Heart right ventricle (tissue), 16 donors: ENCODE results near the gene SSH2. TPM values are rescaled to one million over a fixed set of nuclear protein-coding genes. Genes with fewer than 3 reads are reported as not detected.

Experiments used
- ATAC-seq, 8 donors: fragments of 200-7000 bp; cut with Tn5 transposase; one replicate each; pipeline ENCODE4 v1.9.1; 2020; ENCODE audit warnings: mild to moderate bottlenecking in 8 of 8, moderate library complexity in 8 of 8, moderate number of reproducible peaks in 1 of 8
- DNase-seq, 2 donors: peaks; one replicate each; pipeline ENCODE4 v3.0.0-alpha.2; 2020
- H3K27ac ChIP-seq, 10 donors: fragments of 200-600 bp; sonication (generic) in 2 of 10; one replicate each; pipeline versions ENCODE4 v1.5.0 to v1.8.0; 2020 to 2022; ENCODE audit warnings: mild to moderate bottlenecking in 3 of 10
- H3K27me3 ChIP-seq, 7 donors: fragments of 200-600 bp; one replicate each; pipeline ENCODE4 v1.8.0; 2021 to 2022; ENCODE audit warnings: mild to moderate bottlenecking in 2 of 7
- H3K36me3 ChIP-seq, 9 donors: fragments of 200-600 bp; sonication (generic) in 1 of 9; one replicate each; pipeline versions ENCODE4 v1.5.0 to v1.8.0; 2020 to 2022; ENCODE audit warnings: mild to moderate bottlenecking in 2 of 9
- H3K4me1 ChIP-seq, 9 donors: fragments of 200-600 bp; sonication (generic) in 1 of 9; one replicate each; pipeline versions ENCODE4 v1.5.0 to v1.8.0; 2020 to 2022; ENCODE audit warnings: mild to moderate bottlenecking in 4 of 9
- H3K4me3 ChIP-seq, 10 donors: fragments of 200-600 bp; sonication (generic) in 2 of 10; one replicate each; pipeline versions ENCODE4 v1.5.0 to v1.8.0; 2020 to 2022; ENCODE audit warnings: mild to moderate bottlenecking in 7 of 10, moderate library complexity in 2 of 10
- H3K9me3 ChIP-seq, 11 donors: fragments of 200-600 bp in 10 of 11; sonication (generic) in 2 of 11; one replicate each; pipeline versions ENCODE4 v1.5.0 to v1.8.0; 2013 to 2022; ENCODE audit warnings: mild to moderate bottlenecking in 2 of 11, control low read depth in 1 of 11, moderate library complexity in 1 of 11
- WGBS, 2 donors: extraction: QIAGEN DNeasy Blood & Tissue Kit; methylation state at CpG; one replicate each; pipeline ENCODE4 v1.1.7; 2013; ENCODE audit warnings: inconsistent platforms in 1 of 2; 5-methylcytosine and 5-hydroxymethylcytosine counted together
- intact Hi-C, 10 donors: fragments of 100-400 bp; cut with DNase I; formaldehyde crosslinking; loops; one replicate each; pipeline versions ENCODE4 v1.11.1 to v1.14.2; 2022
- polyA plus RNA-seq, 2 donors: library from polyadenylated mRNA; stranded (reverse); fragments of 200-250 nt; gene quantifications; one replicate each; pipeline ENCODE4 v1.2.3, GENCODE V29; 2013
- total RNA-seq, 10 donors: library from RNA; stranded (reverse); fragmentation: NEBNext Ultra II Directional in 3 of 10; extraction: Animal tissue kit (Norgen Biotek cat#: 25700) in 3 of 10; gene quantifications; one replicate each; pipeline versions ENCODE4 v1.2.1 to v1.2.4, GENCODE V29; 2021 to 2023
- TF ChIP-seq, protein P1 (sequence below), 9 donors: fragments of 200-600 bp; sonication (generic) in 2 of 9; IDR thresholded peaks; one replicate each; pipeline versions ENCODE4 v1.5.0 to v1.8.0; 2021 to 2022; ENCODE audit warnings: antibody characterized with exemption in 9 of 9, mild to moderate bottlenecking in 5 of 9, moderate library complexity in 1 of 9
- donor health status: Arrhythmogenic right ventricular cardiomyopathy.
- donor health status: ischemic (EF 13 %, LVEDD 7.1; RV severe dilation, severe dysfunction).
- donor health status: healthy with polysubstance abuse.
- donor health status: DM: no; HTN: yes; CAD: no.
- donor health status: DM: no; HTN: no; CAD: no.
- donor health status: ischemic (EF 25% LVEDD 6.9; RV normal size, moderate dysfunction).
- donor health status: ischemic (EF 25% LVEDD 5.7; RV mildly dilated, moderate dysfunction).
- donor health status: healthy.
- donor health status: DM: yes; HTN: yes; CAD: no.
- donor health status: Ischemic cardiomyopathy.
- donor health status: ischemic (EF 35%, LVEDD 5.7; RV mildly dilated, moderate dysfunction).
- donor health status: nonischemic (EF 11% LVEDD 7.7; RV severe dilation, severe dysfunction).
- donor health status: DM: yes; HTN: yes; CAD: no.
- donor health status: PGD.
- donor health status: ischemic (EF 29% LVEDD 5.4; RV normal size, mild dysfunction).
- donor health status: nonischemic (EF 23%, LVEDD 6.1; RV moderate dilation, normal function).

The SSH2 gene
- total and polyA plus RNA-seq, 12 donors = 17.9 to 42.9 (median 34.3) TPM

DNA sequence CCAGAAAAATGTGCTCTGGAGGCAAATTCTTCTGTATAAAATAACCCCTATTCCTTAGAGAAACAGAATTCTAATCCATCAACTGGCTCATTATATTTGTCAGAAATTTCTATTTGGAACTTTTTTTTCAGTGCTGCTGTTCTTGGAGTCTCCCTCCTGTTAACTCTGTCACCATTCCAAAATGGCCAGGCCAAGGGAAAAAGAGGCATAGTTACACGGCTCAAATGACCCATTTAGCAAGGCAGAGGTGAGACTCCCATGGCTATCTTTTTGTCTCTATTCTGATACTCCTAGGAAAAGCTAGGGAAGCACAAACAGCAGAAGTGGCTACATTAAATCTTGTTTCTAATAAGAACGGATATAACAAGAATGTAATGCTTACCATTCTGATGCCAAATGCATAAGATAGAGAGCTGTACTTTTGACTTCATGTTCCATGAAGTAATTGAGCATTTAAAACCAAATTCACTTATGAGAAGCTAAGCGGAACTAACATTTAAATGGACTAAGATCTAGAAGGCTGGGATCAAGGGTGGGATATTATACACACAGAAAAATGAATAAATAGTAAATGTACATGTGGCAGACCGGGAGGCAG is 242.9 kb downstream of the SSH2 start:
- H3K27ac ChIP-seq = peak overlapping the region; percentile 2 to 74 (median 38)
- ATAC-seq (peak in 4 of 8 donors; percentile 47 to 74 (median 58)), DNase-seq (no peak)
- peaks cover 0 to 41% (median 0%) of the 10 kb centered on the region in 9 donors for H3K36me3 ChIP-seq
- peaks cover 5 to 66% (median 53%) of the 10 kb centered on the region in 9 donors for H3K4me1 ChIP-seq
- no peaks in the 10 kb centered on the region for H3K27me3 ChIP-seq
- TF ChIP-seq, protein P1, sequence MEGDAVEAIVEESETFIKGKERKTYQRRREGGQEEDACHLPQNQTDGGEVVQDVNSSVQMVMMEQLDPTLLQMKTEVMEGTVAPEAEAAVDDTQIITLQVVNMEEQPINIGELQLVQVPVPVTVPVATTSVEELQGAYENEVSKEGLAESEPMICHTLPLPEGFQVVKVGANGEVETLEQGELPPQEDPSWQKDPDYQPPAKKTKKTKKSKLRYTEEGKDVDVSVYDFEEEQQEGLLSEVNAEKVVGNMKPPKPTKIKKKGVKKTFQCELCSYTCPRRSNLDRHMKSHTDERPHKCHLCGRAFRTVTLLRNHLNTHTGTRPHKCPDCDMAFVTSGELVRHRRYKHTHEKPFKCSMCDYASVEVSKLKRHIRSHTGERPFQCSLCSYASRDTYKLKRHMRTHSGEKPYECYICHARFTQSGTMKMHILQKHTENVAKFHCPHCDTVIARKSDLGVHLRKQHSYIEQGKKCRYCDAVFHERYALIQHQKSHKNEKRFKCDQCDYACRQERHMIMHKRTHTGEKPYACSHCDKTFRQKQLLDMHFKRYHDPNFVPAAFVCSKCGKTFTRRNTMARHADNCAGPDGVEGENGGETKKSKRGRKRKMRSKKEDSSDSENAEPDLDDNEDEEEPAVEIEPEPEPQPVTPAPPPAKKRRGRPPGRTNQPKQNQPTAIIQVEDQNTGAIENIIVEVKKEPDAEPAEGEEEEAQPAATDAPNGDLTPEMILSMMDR (IDR thresholded peaks at IDR 0.05) = no peak
- WGBS, 2 donors = 50 to 65% methylated on average over 4 of the region's 4 CpGs
- no peaks in the 10 kb centered on the region for H3K9me3 ChIP-seq
- H3K4me3 ChIP-seq = no peak overlapping the region
- intact Hi-C loops = loop anchor here in 4 of 10 donors (5.0 to 10.0 kb wide), 5 partner anchors 35 to 68 kb away; no protein-coding TSS in a partner anchor

DNA sequence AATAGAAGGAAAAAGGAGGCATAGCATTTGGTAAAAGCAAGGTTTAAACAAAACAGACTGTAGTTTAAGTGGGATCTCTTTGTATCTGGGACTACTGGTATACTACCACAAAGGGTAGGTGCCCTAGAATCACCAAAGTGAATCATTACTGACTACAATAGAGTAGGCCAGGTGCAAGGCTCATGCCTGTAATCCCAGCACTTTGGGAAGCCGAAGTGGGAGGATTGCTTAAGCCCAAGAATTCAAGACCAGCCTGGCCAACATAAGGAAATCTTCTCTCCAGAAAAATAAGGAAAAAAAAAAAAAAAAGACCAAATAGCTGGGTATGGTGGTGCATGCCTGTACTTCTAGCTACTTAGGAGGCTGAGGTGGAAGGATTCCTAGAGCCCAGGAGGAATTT is 246.5 kb downstream of the SSH2 start:
- intact Hi-C loops = loop anchor here in 3 of 10 donors (2.0 to 10.0 kb wide), 3 partner anchors 61 to 77 kb away; no protein-coding TSS in a partner anchor
- ATAC-seq = peak in 2 of 8 donors; percentile 24 to 27
- Histone ChIP-seq H3K4me1 (peaks cover 5 to 69% (median 55%) of the 10 kb centered on the region in 9 donors), H3K4me3 (no peak overlapping the region), H3K9me3 (no peaks in the 10 kb centered on the region), H3K27me3 (no peaks in the 10 kb centered on the region), H3K36me3 (peaks cover 0 to 52% (median 0%) of the 10 kb centered on the region in 9 donors), H3K27ac (peak overlapping the region in 9 of 10 donors; percentile 66 to 86 (median 78))
- 73 to 76% methylated on average over 1 of the region's 1 CpG for WGBS, 2 donors
- DNase-seq = no peak
- TF ChIP-seq, protein P1 (IDR thresholded peaks at IDR 0.05) = no peak

DNA sequence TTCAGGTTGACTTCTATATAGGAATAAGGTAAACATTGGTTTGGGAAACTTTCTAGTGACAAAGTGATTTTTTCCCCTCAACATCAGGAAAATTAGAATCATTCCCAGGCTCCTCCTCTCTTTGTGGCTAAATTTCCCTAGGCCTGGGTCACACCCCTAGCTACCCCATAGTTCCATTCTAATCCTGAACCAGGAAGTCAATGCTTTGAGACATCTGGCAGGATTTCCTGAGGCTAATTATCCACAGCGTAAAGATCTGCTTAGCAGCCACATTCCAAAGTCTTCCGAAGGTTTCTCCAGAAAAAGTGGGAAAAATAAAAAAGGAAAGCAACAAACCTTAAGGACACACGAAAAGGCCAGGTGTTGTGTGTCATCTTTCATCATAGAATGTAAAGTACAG is 247.0 kb downstream of the SSH2 start:
- Histone ChIP-seq H3K9me3 (no peaks in the 10 kb centered on the region), H3K4me3 (no peak overlapping the region), H3K4me1 (peaks cover 5 to 69% (median 55%) of the 10 kb centered on the region in 9 donors), H3K27ac (peak overlapping the region; percentile 28 to 86 (median 76)), H3K36me3 (peaks cover 0 to 52% (median 0%) of the 10 kb centered on the region in 9 donors), H3K27me3 (no peaks in the 10 kb centered on the region)
- ATAC-seq (peak in 7 of 8 donors; percentile 62 to 87 (median 77)), DNase-seq (peak in 1 of 2 donors; percentile 24)
- 34 to 59% methylated on average over 3 of the region's 3 CpGs for WGBS, 2 donors
- TF ChIP-seq, protein P1 (IDR thresholded peaks at IDR 0.05) = no peak
- intact Hi-C loops = loop anchor here in 3 of 10 donors (2.0 to 10.0 kb wide), 3 partner anchors 62 to 78 kb away; no protein-coding TSS in a partner anchor

DNA sequence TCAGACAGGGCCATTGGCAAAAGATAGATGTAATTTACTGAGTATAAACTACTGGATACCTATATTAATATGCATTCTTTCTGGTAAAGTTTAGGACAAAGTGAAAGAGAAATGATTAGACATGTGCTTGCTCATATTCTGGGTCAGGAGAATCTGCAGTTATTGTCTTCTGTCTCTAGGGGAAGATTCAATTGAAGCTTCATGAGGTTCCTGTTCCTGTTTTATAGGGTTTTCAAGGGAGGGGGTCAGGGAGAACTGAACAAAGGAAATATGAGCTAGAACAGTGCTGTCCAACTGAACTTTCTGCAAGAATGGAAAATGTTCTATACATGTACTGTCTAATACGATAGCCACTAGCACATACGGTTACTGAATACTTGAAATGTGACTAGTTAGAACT is 248.0 kb downstream of the SSH2 start:
- WGBS, 2 donors = 56 to 70% methylated on average over 2 of the region's 2 CpGs
- ATAC-seq (peak in 6 of 8 donors; percentile 6 to 58 (median 32)), DNase-seq (no peak)
- peak overlapping the region; percentile 28 to 86 (median 76) for H3K27ac ChIP-seq
- H3K27me3 ChIP-seq = no peaks in the 10 kb centered on the region
- H3K4me1 ChIP-seq = peaks cover 5 to 69% (median 55%) of the 10 kb centered on the region in 9 donors
- peak overlapping the region in 1 of 10 donors; percentile 6 for H3K4me3 ChIP-seq
- no peaks in the 10 kb centered on the region for H3K9me3 ChIP-seq
- TF ChIP-seq, protein P1 (IDR thresholded peaks at IDR 0.05) = peak in 3 of 9 donors; percentile 11 to 37 (median 17)
- peaks cover 0 to 58% (median 0%) of the 10 kb centered on the region in 9 donors for H3K36me3 ChIP-seq
- intact Hi-C loops = loop anchor here in 3 of 10 donors (2.0 to 10.0 kb wide), 3 partner anchors 63 to 79 kb away; no protein-coding TSS in a partner anchor
